Posterior cingulate gyrus (tissue), 11 donors: ENCODE data around the gene GPR183.

Source experiments
- DNase-seq, 10 donors: peaks; one replicate each; pipeline versions ENCODE4 v3.0.0 to v3.0.0-alpha.2; 2020 to 2021; ENCODE audit warnings: mixed read lengths in 3 of 10
- intact Hi-C: fragments of 100-400 bp; cut with DNase I; formaldehyde crosslinking; loops from one replicate; pipeline ENCODE4 v1.15.1; 2023

GPR183 gene

DNA sequence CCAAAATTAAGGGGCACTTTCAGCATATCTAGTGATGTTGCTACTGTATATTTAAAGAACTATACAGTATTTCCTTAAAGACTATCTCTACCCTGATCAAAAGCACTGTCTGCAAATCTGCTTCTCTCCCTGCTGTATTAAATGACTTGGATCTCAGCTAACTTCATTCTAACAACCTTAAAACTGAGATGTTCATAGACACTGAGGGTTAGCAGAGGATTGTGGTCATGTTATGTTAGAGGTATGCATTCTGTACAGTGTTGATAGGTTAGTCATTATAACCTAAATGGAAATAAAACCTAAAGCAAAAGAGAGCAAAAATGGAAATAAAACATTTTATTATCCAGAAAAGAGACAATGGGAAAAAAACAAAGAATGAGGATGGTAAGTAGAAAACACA, 9.9 kb downstream of the GPR183 start:
- intact Hi-C loops = no loop called here
- no peak for DNase-seq

DNA sequence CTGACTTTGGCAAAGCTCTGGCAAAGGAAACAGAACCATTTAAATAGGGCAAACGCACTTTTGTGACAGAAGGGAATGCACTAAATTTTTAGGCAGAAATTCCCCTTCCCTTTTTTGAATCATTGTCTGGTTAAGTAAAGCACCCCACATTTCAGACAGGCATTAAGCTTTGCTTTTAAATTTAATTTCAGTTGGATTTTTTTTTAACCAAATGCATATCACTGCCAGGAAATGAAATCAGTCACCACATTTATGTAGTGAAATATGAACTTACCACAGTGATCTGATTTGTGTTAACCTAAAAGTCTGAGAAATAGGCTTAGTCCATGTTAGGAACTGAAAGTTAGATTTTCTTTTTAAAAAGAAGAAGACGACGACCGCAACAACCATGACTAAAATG, 10.8 kb downstream of the GPR183 start:
- intact Hi-C loops = no loop called here
- no peak for DNase-seq

DNA sequence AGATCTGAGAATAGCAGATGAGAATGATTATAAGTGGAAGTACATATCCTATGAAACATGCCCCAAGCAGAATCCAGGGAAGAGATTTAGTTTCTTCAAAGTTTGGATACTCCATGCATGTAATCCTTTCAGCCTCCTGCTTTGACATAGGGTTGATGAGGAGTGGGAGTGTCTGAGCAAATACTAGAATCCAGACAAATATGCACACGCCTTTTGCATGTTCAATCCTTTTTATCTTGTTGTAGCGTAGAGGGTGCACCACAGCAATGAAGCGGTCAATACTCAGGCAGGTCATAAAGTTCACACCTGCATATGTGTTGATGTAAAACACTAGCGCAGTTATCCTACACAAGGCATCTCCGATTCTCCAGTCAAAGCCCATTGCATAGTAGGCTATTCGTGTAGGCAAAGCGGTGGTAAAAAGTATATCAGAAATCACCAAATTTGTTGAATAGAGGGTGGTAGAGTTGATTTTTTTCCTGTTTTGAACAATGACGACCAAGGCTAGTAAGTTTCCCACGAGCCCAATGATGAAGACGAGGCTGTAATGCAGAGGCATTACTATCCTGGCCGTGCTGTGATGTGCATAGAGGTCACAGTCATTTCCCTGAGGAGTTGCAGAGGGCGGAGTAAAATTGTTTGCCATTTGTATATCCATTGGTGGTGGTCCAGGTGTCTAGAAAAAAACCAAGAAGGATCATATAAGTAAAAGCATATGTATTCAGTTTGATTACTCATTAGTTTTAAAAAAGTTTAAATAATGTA, 11.5 kb downstream of the GPR183 start:
- no peak for DNase-seq
- intact Hi-C loops = no loop called here

- intact Hi-C loops = no loop called here
- no peak for DNase-seq
These were observed 12.2 kb downstream of the GPR183 start for GRCh38 chr13:99294958-99295357.

DNA sequence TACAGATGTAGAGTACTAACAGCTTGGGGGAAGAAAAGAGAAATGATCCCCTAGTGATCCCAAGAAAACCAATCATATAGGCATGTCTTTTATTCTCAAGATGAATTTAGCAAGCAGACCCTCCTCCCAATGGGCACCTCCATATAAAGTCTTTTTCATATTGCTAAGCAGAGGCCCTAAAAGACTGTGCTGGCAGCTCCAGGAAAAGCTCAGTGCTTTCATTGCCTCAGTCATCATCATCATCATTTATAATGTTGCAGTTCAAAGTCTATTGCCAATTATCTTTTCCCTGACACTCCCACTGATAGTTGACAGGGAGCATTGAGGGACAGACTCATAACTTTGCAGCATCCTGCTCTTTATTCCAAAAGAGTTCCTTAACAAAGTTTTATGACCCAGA, 13.0 kb downstream of the GPR183 start:
- intact Hi-C loops = no loop called here

GRCh38 chr13:99293178-99293577, 14.0 kb downstream of the GPR183 start:
- intact Hi-C loops = no loop called here
- DNase-seq = no peak

More for the DNA sequence above, 13.0 kb downstream of the GPR183 start:
- DNase-seq = no peak

GRCh38 chr13:99290894-99291293, 16.3 kb downstream of the GPR183 start:
- intact Hi-C loops = no loop called here
- no peak for DNase-seq

GRCh38 chr13:99289674-99290337, 17.4 kb downstream of the GPR183 start:
- no peak for DNase-seq
- intact Hi-C loops = no loop called here

- intact Hi-C loops = no loop called here
These were observed 17.9 kb downstream of the GPR183 start for GRCh38 chr13:99289271-99289670.

DNA sequence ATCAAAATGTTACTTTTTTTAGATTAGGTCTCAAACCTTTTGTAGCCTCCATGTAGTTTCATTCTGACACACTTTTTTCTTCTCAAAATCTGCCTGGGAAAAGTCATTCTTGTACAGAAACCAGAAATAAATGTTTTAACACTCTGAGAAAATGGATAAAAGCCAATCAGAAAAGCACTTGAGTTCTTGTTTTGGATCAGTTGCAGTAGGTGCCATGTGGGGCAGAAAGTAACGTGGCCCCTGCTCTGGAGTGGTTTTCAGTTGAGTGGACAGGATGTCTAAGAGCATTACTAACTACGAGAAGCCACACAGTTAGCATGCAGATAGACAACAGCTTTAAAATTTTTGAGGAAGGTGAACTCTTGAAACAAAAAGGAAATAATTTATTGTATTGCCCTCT, 19.1 kb downstream of the GPR183 start:
- intact Hi-C loops = no loop called here
- no peak for DNase-seq

More at GRCh38 chr13:99289271-99289670, 17.9 kb downstream of the GPR183 start:
- no peak for DNase-seq

- intact Hi-C loops = no loop called here
These were observed 19.6 kb downstream of the GPR183 start for GRCh38 chr13:99287551-99287950.

DNA sequence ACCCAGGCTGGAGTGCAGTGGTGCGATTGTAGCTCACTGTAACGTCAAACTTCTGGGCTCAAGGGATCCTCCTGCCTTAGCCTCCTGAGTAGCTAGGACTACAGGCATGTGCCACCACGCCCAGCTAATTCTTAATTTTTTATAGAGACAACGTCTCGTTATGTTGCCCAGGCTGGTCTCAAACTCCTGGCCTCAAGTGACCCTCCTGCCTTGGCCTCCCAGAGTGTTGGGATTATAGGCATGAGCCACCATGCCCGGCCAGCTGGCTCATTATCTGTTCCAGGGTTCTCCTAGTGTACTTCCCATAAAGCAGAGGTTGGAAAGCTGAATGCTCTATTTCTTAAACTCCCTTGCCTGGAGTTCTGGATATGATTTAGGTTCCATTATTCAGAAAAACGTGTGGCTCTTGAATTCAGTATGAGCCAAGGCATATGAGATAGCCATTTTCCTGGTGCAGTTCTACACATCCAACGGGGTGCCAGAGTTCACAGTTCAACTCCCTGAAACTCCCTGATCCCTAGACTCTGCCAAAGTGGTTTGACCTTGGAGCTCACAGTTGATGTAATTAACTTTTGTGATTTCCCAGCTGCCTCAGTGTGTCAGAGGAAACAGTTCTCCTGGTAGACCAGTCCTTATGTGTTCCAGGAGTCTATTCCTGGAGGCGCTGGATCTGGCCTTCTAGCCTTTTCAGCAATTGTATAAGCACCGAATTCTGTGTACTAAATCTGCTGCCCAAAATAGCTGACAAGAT, 21.6 kb downstream of the GPR183 start:
- intact Hi-C loops = no loop called here
- DNase-seq = no peak

More at GRCh38 chr13:99287551-99287950, 19.6 kb downstream of the GPR183 start:
- DNase-seq = no peak

GRCh38 chr13:99282264-99283231, 24.7 kb downstream of the GPR183 start:
- no peak for DNase-seq
- intact Hi-C loops = no loop called here

DNA sequence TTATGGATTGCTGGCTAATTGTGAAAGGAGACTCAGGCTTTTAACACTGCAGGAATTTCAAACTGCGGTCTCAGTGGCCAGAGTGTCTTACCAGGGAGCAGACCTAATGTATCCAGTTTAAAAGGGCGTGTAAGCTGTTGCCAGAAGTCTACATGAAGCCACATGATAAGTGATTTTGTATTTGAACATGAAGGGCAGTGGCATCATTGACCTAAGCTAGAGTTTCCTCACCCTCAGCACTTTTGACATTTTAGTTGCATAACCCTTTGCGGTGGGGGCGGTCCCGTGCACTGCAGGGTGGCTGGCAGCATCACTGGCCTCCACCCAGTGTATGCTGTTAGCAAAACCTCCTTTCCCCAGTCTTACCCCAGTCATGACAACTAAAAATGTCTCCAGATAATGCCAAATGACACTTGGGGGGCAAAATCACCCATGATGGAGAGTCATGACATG, 25.4 kb downstream of the GPR183 start:
- intact Hi-C loops = no loop called here
- no peak for DNase-seq

- intact Hi-C loops = no loop called here
- DNase-seq = no peak
These were observed 27.0 kb downstream of the GPR183 start for GRCh38 chr13:99280166-99280565.

- DNase-seq = no peak
- intact Hi-C loops = no loop called here
These were observed 27.6 kb downstream of the GPR183 start for GRCh38 chr13:99279637-99280036.

DNA sequence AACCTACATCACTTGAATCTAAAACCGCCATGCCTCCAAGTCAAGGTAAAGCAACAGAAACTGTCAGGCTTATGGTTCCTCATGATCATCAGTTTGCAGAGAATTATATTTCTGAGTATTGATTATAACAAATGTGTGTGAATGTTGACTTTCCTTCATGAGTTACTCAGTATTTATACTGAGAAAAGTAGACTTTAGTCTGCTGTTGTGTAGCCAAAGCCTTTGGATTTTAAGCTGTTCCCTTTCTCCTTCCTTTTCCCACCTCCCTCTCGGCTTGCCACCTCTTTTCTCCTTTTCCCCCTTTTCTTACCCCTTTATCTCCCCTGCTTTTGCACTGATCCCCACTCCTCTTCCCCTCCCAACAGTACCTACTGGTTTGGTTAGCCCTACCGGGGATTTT, 28.4 kb downstream of the GPR183 start:
- intact Hi-C loops = no loop called here
- no peak for DNase-seq

- intact Hi-C loops = no loop called here
- DNase-seq = no peak
These were observed 29.0 kb downstream of the GPR183 start for GRCh38 chr13:99278200-99278599.

DNA sequence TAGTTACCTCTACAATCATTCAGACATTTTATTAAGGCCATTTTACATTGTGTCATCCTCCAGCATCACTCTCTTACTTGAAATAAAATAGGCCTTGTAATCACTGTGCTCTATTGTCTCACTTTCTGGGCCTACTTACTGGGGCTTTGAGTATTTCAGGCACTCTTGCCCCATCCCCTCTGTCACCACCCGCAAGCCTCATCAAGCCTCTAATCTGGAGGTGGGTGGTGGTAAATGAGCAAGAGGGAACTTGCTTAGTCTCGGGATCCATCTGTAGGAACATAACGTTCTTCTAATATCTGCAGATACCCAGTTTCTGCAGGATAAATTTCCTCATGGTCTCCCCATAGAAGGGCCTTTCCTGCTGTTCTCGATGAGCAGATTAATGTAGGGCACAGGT, 29.6 kb downstream of the GPR183 start:
- DNase-seq = no peak
- intact Hi-C loops = no loop called here

- intact Hi-C loops = no loop called here
- no peak for DNase-seq
These were observed 30.5 kb downstream of the GPR183 start for GRCh38 chr13:99276706-99277105.
